ENCODE data around the gene ADORA1.

The ADORA1 gene

GRCh38 chr1:203093754-203094410 is 33.6 kb upstream of the ADORA1 start:
- no peak for DNase-seq
- Histone ChIP-seq H3K4me3 (ENCODE audit: low read depth, low read length) (no peak overlapping the region), H3K4me1 (no peaks in the 10 kb centered on the region), H3K27me3 (no peaks in the 10 kb centered on the region), H3K9me3 (no peaks in the 10 kb centered on the region), H3K36me3 (no peaks in the 10 kb centered on the region)
- no peak for TF ChIP-seq CTCF (IDR thresholded peaks at IDR 0.05; ENCODE audit: low read depth, low read length)

GRCh38 chr1:203095061-203095690 is 32.4 kb upstream of the ADORA1 start:
- H3K9me3 ChIP-seq, result no peaks in the 10 kb centered on the region
- no peak for DNase-seq
- H3K4me1 ChIP-seq, result no peaks in the 10 kb centered on the region
- no peak overlapping the region for H3K4me3 ChIP-seq (ENCODE audit: low read depth, low read length)
- no peaks in the 10 kb centered on the region for H3K27me3 ChIP-seq
- TF ChIP-seq CTCF (IDR thresholded peaks at IDR 0.05; ENCODE audit: low read depth, low read length), result no peak
- H3K36me3 ChIP-seq, result no peaks in the 10 kb centered on the region

GRCh38 chr1:203096566-203096965 is 31.0 kb upstream of the ADORA1 start:
- no peak overlapping the region for H3K4me3 ChIP-seq (ENCODE audit: low read depth, low read length)
- no peaks in the 10 kb centered on the region for H3K9me3 ChIP-seq
- H3K36me3 ChIP-seq, result no peaks in the 10 kb centered on the region
- no peaks in the 10 kb centered on the region for H3K27me3 ChIP-seq
- DNase-seq, result no peak
- TF ChIP-seq CTCF (IDR thresholded peaks at IDR 0.05; ENCODE audit: low read depth, low read length), result no peak
- H3K4me1 ChIP-seq, result no peaks in the 10 kb centered on the region

- H3K4me1 ChIP-seq, result no peaks in the 10 kb centered on the region
- TF ChIP-seq CTCF (IDR thresholded peaks at IDR 0.05; ENCODE audit: low read depth, low read length), result no peak
- no peak overlapping the region for H3K4me3 ChIP-seq (ENCODE audit: low read depth, low read length)
- H3K36me3 ChIP-seq, result no peaks in the 10 kb centered on the region
- no peaks in the 10 kb centered on the region for H3K27me3 ChIP-seq
- no peak for DNase-seq
- no peaks in the 10 kb centered on the region for H3K9me3 ChIP-seq
Observed at GRCh38 chr1:203097001-203097400, 30.5 kb upstream of the ADORA1 start.

GRCh38 chr1:203098445-203098844 is 29.1 kb upstream of the ADORA1 start:
- H3K27me3 ChIP-seq, result no peaks in the 10 kb centered on the region
- H3K9me3 ChIP-seq, result no peaks in the 10 kb centered on the region
- DNase-seq, result no peak
- H3K4me3 ChIP-seq (ENCODE audit: low read depth, low read length), result no peak overlapping the region
- H3K4me1 ChIP-seq, result no peaks in the 10 kb centered on the region
- no peaks in the 10 kb centered on the region for H3K36me3 ChIP-seq
- no peak for TF ChIP-seq CTCF (IDR thresholded peaks at IDR 0.05; ENCODE audit: low read depth, low read length)

- Histone ChIP-seq H3K27me3 (no peaks in the 10 kb centered on the region), H3K36me3 (no peaks in the 10 kb centered on the region), H3K4me1 (no peaks in the 10 kb centered on the region), H3K4me3 (ENCODE audit: low read depth, low read length) (no peak overlapping the region), H3K9me3 (no peaks in the 10 kb centered on the region)
- no peak for DNase-seq
- no peak for TF ChIP-seq CTCF (IDR thresholded peaks at IDR 0.05; ENCODE audit: low read depth, low read length)
Observed at GRCh38 chr1:203098914-203099520, 28.5 kb upstream of the ADORA1 start.

Data from BE2C (cell line).